HG02763 (cell line): Measurements from ENCODE around the gene C14orf119.
"Not testable (repeated sequence)": the region's sequence is repeated elsewhere in the genome, so short reads cannot be mapped to it uniquely, and the experiment has no call there.

Experiments
- ATAC-seq: cut with Tn5 transposase; IDR thresholded peaks from one replicate; pipeline ENCODE4 v1.9.1; 2021; ENCODE audit warnings: mild to moderate bottlenecking, moderate library complexity; ENCODE audit not compliant: unreplicated experiment

The C14orf119 gene

DNA sequence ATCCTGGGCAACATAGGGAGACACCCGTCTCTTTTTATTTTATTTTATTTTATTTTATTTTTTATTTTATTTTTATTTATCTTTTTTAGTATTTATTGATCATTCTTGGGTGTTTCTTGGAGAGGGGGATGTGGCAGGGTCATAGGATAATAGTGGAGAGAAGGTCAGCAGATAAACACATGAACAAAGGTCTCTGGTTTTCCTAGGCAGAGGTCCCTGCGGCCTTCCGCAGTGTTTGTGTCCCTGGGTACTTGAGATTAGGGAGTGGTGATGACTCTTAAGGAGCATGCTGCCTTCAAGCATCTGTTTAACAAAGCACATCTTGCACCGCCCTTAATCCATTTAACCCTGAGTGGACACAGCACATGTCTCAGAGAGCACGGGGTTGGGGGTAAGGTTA, 12.3 kb downstream of the C14orf119 start:
- not testable (repeated sequence) for ATAC-seq

- not testable (repeated sequence) for ATAC-seq
Observed at GRCh38 chr14:23108169-23108568, 12.9 kb downstream of the C14orf119 start.

DNA sequence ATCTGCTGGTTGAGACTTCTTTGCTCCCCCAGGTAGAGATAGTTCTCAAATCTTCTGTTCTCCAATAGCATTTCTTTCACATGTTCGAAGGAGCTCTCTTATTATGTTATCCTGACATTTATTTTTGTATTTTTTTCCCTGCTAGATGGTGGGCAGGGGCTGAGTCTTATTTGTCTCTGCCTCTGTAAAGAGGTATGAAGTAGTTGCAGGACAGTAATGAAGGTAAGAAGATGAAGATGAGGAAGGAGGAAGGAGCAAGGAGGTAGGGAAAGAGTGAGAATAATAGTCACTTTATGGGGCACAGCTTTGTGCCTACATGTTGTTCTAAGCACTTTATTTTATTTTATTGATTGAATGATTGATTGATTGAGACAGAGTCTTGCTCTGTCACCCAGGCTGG, 14.5 kb downstream of the C14orf119 start:
- no peak for ATAC-seq

DNA sequence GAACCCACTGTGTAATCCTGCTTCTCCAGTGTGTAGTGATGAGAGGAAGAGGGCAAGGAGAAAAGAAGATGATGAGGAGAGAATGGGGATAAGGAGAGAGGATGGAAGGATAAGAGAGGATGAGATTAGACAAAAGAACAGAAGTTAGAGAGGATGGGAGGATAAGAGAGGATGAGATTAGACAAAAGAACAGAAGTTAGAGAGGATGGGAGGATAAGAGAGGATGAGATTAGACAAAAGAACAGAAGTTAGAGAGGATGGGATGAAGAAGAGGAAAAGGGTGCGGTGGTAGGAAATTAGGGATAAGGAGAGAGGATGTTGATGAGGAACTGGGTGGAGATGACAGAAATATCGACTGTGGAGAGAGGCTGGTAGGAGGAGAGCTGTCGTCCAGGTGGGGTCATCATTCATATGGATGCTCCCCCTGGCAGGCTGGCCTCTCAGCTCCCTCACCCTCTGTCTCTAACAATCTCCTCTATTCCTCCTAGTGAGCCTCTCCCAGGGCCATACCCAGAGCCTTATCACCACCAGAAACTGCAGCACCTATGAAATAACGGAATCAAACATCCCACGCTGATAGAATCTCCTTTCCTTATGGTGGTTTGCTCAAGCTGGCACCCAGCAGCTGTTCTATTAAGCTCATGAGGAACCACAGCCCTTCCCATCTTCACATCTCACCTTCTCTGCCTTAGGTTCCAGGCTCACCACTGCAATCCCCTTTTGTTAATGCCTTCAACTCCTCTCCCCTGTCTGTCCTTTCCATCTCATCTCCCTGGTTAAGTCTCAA, 15.5 kb downstream of the C14orf119 start:
- no peak for ATAC-seq

DNA sequence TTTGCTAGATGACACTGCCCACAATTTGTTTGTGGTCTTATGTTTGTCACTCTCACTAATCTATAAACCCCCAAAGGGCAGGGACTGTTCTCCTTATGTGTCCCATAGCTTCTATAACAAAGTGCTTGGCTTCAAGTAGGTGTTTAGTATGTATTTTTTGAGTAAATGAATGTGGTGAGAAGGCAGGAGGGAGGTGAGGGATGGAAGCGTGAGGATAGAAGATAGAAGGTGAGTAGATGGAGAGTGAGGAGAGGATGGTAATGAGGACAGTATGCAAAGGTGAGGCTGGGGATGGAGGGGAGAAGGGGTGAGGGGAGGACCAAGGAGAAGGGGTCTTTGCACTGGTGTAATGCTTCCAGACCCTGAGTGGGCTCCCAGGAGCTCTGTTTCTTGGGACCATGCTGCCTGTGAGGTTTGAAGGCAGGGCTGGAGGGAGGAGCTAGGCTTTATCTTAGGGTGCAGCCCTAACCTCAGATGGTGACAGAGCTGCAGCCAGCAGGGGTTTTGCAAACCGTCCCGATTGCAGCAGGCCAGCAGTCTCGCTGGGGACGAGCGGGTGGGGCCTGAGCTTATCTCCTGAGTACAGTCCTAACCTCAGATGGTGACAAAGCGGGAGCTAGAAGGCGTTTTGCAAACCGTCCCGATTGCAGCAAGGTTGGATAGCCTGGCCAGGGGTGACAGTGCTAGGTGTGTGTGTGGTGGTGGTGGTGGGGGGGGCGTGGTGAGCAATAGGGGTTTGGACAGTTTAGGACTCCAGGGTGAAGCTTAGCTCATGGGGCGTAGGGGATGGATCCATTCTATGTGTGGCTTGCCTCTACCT, 17.3 kb downstream of the C14orf119 start:
- no peak for ATAC-seq

DNA sequence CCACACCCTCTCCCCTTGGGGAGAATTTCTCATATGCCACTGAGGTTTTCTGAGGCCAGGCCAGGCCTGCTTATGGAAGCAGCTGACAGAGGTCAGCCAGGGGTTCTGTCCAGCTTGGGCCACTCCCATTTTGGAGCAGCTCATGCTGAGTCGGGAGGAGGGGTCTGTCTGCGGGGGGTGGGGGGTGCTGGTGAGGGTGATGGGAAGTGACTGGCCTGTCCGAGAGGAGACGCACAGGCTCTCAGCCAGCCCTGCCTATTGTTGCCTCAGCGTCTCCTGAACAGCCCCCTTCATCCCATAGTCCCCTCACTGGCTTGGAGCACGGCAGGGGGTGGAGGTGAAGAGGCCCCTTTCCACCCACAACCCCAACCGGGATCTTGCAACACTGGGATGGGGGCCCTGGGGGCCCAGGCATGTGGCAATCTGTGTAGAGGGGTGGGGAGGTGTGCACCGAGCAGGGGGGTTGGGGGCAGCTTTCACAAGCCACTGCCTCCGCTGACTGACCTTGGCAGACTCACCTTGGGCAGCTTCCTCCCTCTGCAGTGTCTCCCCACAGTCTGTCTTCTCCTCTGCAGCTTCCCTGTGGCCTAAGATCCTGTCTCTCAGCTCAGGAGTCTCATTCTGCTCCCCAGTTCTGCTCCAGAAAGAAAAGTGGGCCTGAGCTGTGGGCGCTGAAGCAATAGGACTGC, 18.3 kb downstream of the C14orf119 start:
- ATAC-seq, result no peak

- ATAC-seq, result no peak
Observed at GRCh38 chr14:23114120-23114458, 18.8 kb downstream of the C14orf119 start.

- ATAC-seq, result no peak
Observed at GRCh38 chr14:23114669-23115038, 19.3 kb downstream of the C14orf119 start.

DNA sequence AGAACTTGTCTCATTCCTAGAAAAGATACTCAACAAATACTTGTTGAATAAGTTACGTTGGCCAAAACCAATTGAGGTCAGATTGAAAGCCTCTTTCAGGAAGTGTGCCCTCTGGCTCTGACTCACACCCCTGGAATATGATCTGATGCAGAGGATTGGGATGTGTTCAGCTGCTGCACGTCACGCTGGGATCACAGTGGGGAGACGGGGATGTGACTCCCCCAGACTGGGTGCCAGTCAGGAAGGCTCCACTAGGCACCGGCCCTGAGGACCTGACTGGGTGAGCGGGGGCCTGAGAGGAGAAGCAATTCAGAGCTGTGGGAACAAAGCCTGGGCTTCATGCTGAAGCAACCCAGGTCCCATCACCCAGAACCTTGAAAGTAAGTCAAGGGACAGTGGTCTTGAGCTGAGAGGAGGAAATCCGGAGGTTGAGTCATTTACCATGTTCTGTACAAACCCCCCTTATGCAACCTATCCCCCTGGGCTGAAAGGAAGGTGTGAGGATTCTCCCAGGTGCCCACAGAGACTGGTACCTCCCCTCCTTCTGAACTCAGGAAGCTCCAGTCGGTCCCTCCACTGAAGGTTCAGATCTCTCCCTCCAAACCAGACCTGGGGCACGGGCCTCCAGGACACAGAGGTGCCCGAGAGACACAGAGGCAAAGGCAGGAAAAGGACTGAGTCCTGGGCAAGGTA, 19.9 kb downstream of the C14orf119 start:
- no peak for ATAC-seq

DNA sequence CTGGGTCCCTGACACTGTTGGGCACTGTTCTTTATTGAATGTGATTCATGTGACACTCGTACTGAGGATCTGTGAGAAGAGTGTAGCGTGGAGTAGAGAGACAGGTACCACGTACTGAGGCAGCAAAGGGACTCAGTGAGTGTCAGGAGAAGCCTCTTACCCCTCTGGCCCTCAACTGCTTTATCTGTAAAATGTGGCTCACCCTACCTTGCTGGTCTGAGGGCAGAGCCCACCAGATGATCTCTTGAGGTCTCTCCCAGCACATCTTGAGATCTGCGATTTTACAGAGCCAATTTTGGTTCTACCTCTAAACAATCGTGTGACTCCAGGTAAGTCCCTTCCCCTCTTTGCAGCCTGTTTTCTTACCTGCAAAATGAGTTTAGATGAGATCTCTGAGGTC, 20.6 kb downstream of the C14orf119 start:
- no peak for ATAC-seq

- no peak for ATAC-seq
Observed at GRCh38 chr14:23117371-23118020, 22.2 kb downstream of the C14orf119 start.

GRCh38 chr14:23118506-23119362, 23.4 kb downstream of the C14orf119 start, which contains the start of gene CEBPE:
Gene CEBPE, minus strand, starts transcription at chr14:23119255. Its CDS starts 164 bp downstream, at chr14:23119091.
- ATAC-seq, result no peak

GRCh38 chr14:23119363-23120327, 24.3 kb downstream of the C14orf119 start:
- ATAC-seq, result no peak

DNA sequence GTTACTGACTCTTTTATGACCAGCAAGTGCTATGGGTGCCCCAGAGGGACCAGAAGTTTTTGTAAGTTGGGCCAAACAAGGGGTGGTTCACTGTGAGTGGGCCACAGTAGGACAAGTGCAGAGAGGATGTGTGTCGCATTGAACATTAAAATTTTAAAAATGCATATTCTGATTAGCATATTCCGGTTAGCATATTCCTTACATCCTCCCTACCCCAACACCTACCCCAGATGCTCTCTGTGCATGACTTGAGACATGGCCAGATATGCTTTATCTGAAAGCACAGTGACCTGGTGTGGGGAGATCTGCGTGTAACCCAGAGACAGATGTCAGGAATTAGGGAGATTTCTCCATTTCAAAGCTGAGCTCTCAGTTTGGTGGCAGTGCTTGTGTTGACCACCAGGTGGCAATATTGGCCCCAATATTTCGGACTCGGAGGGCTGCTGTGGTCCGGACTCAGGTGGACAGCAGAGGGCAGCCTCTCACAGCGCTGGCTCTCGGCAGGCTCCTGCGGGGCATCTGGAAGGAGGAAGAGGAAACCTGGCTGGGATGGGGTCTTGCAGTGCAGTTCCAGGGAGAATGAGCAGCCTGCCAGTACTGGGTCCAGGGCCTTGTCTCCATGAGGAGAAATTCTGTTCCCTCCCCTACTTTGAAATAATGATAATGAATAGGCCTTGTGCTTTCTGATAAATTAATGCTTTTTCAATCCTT, 25.4 kb downstream of the C14orf119 start:
- ATAC-seq, result no peak

GRCh38 chr14:23121361-23121771, 26.1 kb downstream of the C14orf119 start:
- ATAC-seq, result no peak

- no peak for ATAC-seq
Observed at GRCh38 chr14:23122086-23122485, 26.8 kb downstream of the C14orf119 start.

DNA sequence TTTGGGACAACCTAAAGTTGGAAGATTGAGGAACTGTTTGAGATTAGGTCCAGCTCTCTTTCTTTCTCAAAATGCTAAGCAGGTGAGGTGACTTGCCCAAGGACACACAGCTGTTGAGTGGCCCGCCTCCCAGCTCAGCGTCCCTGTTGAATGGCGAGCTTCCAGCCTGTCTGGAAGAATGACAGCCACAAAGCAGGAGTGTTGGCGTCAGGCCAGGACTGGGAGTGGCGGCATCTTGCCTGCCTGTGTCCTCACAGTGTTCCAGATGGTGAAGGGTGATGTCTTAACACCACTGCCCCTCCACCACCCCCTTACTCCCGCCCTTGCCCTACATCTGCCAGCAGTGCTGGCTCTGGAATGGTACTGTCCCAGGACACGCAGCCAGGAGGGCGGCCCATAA, 28.1 kb downstream of the C14orf119 start:
- ATAC-seq, result no peak
